ENCODE measurements around the gene MYO9B.

Gene MYO9B

GRCh38 chr19:17075864-17076542 is 426 bp downstream of the MYO9B start:
- peak overlapping the region; percentile 98 for H3K9ac ChIP-seq (ENCODE audit: low read length)
- H3K36me3 ChIP-seq (replicated peaks; ENCODE audit: low read depth, low read length), result peaks cover 23% of the 10 kb centered on the region
- peak overlapping the region; percentile 73 for H3K27ac ChIP-seq (ENCODE audit: low read length)
- peaks cover 59% of the 10 kb centered on the region for H3K4me1 ChIP-seq (ENCODE audit: low read length)
- H2AFZ ChIP-seq (ENCODE audit: low read depth, low read length), result no peak overlapping the region
- TF ChIP-seq EZH2phosphoT487 (IDR thresholded peaks at IDR 0.05; ENCODE audit: low read depth) (no peak), CTCF (IDR thresholded peaks at IDR 0.05; ENCODE audit: low read depth, low read length) (no peak)
- H3K4me3 ChIP-seq (ENCODE audit: low read length), result peak overlapping the region; percentile 84
- H4K20me1 ChIP-seq (ENCODE audit: insufficient read depth, low read length), result peaks cover 52% of the 10 kb centered on the region
- H3K4me2 ChIP-seq (ENCODE audit: low read length), result peak overlapping the region; percentile 90
- H3K9me3 ChIP-seq (ENCODE audit: insufficient read depth, low read length), result no peaks in the 10 kb centered on the region
- no peaks in the 10 kb centered on the region for H3K27me3 ChIP-seq (ENCODE audit: low read depth, low read length)
- H3K79me2 ChIP-seq (ENCODE audit: low read length), result peaks cover 84% of the 10 kb centered on the region

- H3K4me1 ChIP-seq (ENCODE audit: low read length), result peaks cover 65% of the 10 kb centered on the region
- H3K9ac ChIP-seq (ENCODE audit: low read length), result peak overlapping the region; percentile 98
- peaks cover 58% of the 10 kb centered on the region for H4K20me1 ChIP-seq (ENCODE audit: insufficient read depth, low read length)
- peak overlapping the region; percentile 17; the same call in 1 of the 2 replicates for H3K27ac ChIP-seq (ENCODE audit: low read length)
- H3K36me3 ChIP-seq (replicated peaks; ENCODE audit: low read depth, low read length), result peaks cover 18% of the 10 kb centered on the region
- no peaks in the 10 kb centered on the region for H3K9me3 ChIP-seq (ENCODE audit: insufficient read depth, low read length)
- H3K4me3 ChIP-seq (ENCODE audit: low read length), result peak overlapping the region; percentile 84
- peak overlapping the region; percentile 90 for H3K4me2 ChIP-seq (ENCODE audit: low read length)
- H2AFZ ChIP-seq (ENCODE audit: low read depth, low read length), result no peak overlapping the region
- TF ChIP-seq CTCF (IDR thresholded peaks at IDR 0.05; ENCODE audit: low read depth, low read length) (no peak), EZH2phosphoT487 (IDR thresholded peaks at IDR 0.05; ENCODE audit: low read depth) (no peak)
- H3K27me3 ChIP-seq (ENCODE audit: low read depth, low read length), result no peaks in the 10 kb centered on the region
- peaks cover 84% of the 10 kb centered on the region for H3K79me2 ChIP-seq (ENCODE audit: low read length)
These were observed 990 bp downstream of the MYO9B start for GRCh38 chr19:17076543-17076991.

- peaks cover 71% of the 10 kb centered on the region for H3K4me1 ChIP-seq (ENCODE audit: low read length)
- peak overlapping the region; percentile 90 for H3K4me2 ChIP-seq (ENCODE audit: low read length)
- peaks cover 22% of the 10 kb centered on the region for H3K36me3 ChIP-seq (replicated peaks; ENCODE audit: low read depth, low read length)
- H3K27ac ChIP-seq (ENCODE audit: low read length), result no peak overlapping the region
- H3K27me3 ChIP-seq (ENCODE audit: low read depth, low read length), result no peaks in the 10 kb centered on the region
- H4K20me1 ChIP-seq (ENCODE audit: insufficient read depth, low read length), result peaks cover 68% of the 10 kb centered on the region
- H3K9ac ChIP-seq (ENCODE audit: low read length), result peak overlapping the region; percentile 98; the same call in 1 of the 2 replicates
- peaks cover 91% of the 10 kb centered on the region for H3K79me2 ChIP-seq (ENCODE audit: low read length)
- H3K4me3 ChIP-seq (ENCODE audit: low read length), result peak overlapping the region; percentile 84
- H3K9me3 ChIP-seq (ENCODE audit: insufficient read depth, low read length), result no peaks in the 10 kb centered on the region
- TF ChIP-seq EZH2phosphoT487 (IDR thresholded peaks at IDR 0.05; ENCODE audit: low read depth) (no peak), CTCF (IDR thresholded peaks at IDR 0.05; ENCODE audit: low read depth, low read length) (no peak)
- H2AFZ ChIP-seq (ENCODE audit: low read depth, low read length), result no peak overlapping the region
These were observed 2.0 kb downstream of the MYO9B start for GRCh38 chr19:17077447-17078028.

All from OCI-LY3 (cell line).